HG02981 (cell line): ENCODE measurements around the gene VANGL1.

Experiments used
- ATAC-seq: cut with Tn5 transposase; IDR thresholded peaks from one replicate; pipeline ENCODE4 v1.9.1; 2021; ENCODE audit warnings: mild to moderate bottlenecking, moderate library complexity; ENCODE audit not compliant: unreplicated experiment

VANGL1 gene

GRCh38 chr1:115643666-115644065 lies 1.9 kb downstream of the VANGL1 start:
- no peak for ATAC-seq

- ATAC-seq = no peak
These were observed 2.3 kb downstream of the VANGL1 start for GRCh38 chr1:115644109-115644508.

GRCh38 chr1:115647047-115647446 lies 5.3 kb downstream of the VANGL1 start:
- no peak for ATAC-seq

- ATAC-seq = no peak
These were observed 5.7 kb downstream of the VANGL1 start for GRCh38 chr1:115647507-115647906.

- ATAC-seq = no peak
These were observed 6.3 kb downstream of the VANGL1 start for GRCh38 chr1:115647919-115648650.

- ATAC-seq = peak; percentile 88
These were observed 7.2 kb downstream of the VANGL1 start for GRCh38 chr1:115648717-115649691.

- ATAC-seq = no peak
These were observed 8.2 kb downstream of the VANGL1 start for GRCh38 chr1:115649964-115650363.

GRCh38 chr1:115650961-115651360 lies 9.2 kb downstream of the VANGL1 start:
- no peak for ATAC-seq

- no peak for ATAC-seq
These were observed 9.6 kb downstream of the VANGL1 start for GRCh38 chr1:115651391-115651790.

- no peak for ATAC-seq
These were observed 10.5 kb downstream of the VANGL1 start for GRCh38 chr1:115652236-115652788.

GRCh38 chr1:115654125-115654524 lies 12.4 kb downstream of the VANGL1 start:
- no peak for ATAC-seq

GRCh38 chr1:115654663-115655305 lies 13.0 kb downstream of the VANGL1 start:
- ATAC-seq = no peak

- no peak for ATAC-seq
These were observed 13.5 kb downstream of the VANGL1 start for GRCh38 chr1:115655306-115655663.

GRCh38 chr1:115655916-115656315 lies 14.1 kb downstream of the VANGL1 start:
- ATAC-seq = no peak

GRCh38 chr1:115656461-115657077 lies 14.8 kb downstream of the VANGL1 start:
- ATAC-seq = no peak

- no peak for ATAC-seq
These were observed 16.9 kb downstream of the VANGL1 start for GRCh38 chr1:115658646-115659045.

GRCh38 chr1:115660151-115660550 lies 18.4 kb downstream of the VANGL1 start:
- ATAC-seq = no peak

GRCh38 chr1:115661157-115661556 lies 19.4 kb downstream of the VANGL1 start:
- no peak for ATAC-seq

GRCh38 chr1:115665319-115666096 lies 23.7 kb downstream of the VANGL1 start:
- ATAC-seq = no peak

- ATAC-seq = no peak
These were observed 24.4 kb downstream of the VANGL1 start for GRCh38 chr1:115666206-115666605.
